ENCODE results near the gene VWA5B2.
"Not testable (repeated sequence)": the region's sequence is repeated elsewhere in the genome, so short reads cannot be mapped to it uniquely, and the experiment has no call there.

VWA5B2 gene

DNA sequence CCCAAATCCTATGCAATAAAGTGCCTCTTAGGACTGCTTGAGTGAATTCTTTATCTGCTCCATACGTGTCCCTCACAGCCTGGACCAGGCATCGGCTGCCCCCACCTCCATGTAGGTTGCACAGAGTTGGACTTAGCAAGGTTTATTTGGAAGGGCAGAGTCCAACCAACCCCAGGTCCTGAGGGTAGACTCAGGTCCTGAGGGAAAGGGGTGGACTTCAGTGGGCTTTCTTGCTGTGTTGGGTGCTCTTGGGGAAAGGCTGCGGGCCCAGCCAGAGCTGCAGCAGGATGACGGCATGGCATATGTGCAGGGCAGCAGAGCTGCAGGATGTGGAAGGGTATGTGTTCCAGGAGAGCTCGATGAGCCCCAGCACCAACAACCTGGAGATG is 12.9 kb downstream of the VWA5B2 start:
- no peak for DNase-seq (ENCODE audit: low read depth)

GRCh38 chr3:184248454-184249411 is 19.3 kb downstream of the VWA5B2 start, which contains the start of gene ALG3:
Gene ALG3 (minus strand): TSS chr3:184248962. CDS start chr3:184248940, 22 bp downstream.
- peak; percentile 86 for DNase-seq (ENCODE audit: low read depth)

DNA sequence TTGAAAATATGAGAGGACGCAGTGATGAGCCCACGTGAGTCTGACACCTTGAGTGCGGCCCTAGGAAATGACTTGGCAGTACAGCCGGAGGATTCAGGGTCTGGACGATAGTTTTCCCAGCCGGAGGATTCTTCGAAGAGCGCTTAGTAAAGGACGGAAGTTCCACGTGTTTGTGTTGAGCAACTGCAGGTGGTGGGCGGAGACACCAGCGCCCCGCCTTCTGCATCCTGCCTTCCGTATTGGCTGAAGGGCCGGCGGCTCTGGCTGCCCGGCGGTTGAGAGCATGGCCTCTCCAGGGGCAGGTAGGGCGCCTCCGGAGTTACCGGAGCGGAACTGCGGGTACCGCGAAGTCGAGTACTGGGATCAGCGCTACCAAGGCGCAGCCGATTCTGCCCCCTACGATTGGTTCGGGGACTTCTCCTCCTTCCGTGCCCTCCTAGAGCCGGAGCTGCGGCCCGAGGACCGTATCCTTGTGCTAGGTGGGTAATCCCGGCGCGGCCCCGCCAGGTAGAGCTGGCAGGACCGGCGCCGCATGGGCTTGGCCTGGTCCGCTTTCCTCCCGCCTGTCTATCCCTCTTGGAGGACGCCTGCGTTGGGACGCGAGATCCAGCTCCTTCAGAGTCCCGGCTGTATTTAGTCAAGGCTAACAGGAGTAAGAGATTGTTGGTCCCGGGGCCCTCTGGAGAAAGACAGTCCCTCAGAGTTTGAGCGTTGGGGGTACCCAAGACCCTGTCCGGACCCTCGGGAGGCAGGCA is 20.2 kb downstream of the VWA5B2 start, which contains the start of gene EEF1AKMT4:
EEF1AKMT4 (plus strand) TSS at position 261 of the 755 bp plus-strand sequence; CDS start at position 284, 23 bp downstream.
- DNase-seq (ENCODE audit: low read depth): peak; percentile 98

DNA sequence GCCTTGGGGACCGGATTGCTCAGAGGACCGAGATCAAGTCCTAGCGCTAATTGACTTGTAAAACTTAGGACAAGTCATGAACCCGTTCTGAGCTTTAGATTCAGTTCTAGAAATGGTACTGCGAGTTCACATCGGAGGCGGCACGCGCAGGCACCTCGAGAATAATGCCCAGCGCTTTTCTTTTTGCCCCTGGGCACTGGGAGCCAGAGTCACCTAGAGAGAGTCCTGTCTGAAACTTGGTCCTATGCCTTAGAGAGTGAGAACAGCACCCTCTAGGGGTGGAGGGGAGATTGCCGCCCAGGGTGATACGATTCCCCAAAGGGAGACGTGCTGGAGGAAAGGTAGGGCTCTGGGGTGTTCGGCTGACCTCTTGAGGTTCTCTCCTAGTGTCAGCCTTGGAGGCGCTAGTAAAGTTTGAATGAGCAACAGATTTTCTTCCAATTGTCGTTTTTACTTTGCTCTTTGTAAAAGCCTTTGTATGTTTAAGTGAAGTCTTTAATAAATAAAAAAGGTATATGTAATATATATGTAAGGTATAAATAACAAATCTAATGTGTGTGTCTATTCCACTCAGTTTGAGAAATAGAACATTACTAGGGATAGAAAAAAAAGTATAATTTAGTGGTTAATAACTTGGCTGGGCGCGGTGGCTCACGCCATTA is 20.9 kb downstream of the VWA5B2 start:
- DNase-seq (ENCODE audit: low read depth): peak; percentile 78

- no peak for DNase-seq (ENCODE audit: low read depth)
These were observed 26.1 kb downstream of the VWA5B2 start for GRCh38 chr3:184255291-184256039.

DNA sequence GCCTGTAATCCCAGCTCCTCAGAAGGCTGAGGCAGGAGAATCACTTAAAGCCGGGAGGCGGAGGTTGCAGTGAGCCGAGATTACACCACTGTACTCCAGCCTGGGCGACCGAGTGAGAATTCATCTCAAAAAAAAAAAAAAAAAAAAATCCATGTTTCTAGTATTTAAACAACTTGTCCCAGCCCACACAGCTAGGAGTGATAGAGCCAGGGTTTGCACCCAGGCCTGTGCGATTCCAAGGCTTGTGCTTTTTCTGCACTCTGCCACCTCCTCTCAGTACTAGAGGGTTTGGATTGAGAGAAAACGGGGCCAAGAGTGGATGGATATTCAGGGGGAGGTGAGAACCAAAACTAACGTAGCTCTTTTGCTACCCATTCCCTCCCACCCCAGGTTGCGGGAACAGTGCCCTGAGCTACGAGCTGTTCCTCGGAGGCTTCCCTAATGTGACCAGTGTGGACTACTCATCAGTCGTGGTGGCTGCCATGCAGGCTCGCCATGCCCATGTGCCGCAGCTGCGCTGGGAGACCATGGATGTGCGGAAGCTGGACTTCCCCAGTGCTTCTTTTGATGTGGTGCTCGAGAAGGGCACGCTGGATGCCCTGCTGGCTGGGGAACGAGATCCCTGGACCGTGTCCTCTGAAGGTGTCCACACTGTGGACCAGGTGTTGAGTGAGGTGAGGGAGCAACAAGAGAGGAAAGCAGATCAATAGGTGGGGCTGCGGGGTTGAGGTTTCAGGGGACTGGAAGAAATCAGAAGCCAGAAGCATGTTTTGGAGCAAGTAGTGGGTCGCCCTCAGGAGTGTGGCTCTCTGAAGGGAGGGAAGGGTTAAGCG is 27.9 kb downstream of the VWA5B2 start:
- no peak for DNase-seq (ENCODE audit: low read depth)

- no peak for DNase-seq (ENCODE audit: low read depth)
These were observed 29.5 kb downstream of the VWA5B2 start for GRCh38 chr3:184258926-184259325.

GRCh38 chr3:184259396-184259877 is 30.1 kb downstream of the VWA5B2 start:
- no peak for DNase-seq (ENCODE audit: low read depth)

DNA sequence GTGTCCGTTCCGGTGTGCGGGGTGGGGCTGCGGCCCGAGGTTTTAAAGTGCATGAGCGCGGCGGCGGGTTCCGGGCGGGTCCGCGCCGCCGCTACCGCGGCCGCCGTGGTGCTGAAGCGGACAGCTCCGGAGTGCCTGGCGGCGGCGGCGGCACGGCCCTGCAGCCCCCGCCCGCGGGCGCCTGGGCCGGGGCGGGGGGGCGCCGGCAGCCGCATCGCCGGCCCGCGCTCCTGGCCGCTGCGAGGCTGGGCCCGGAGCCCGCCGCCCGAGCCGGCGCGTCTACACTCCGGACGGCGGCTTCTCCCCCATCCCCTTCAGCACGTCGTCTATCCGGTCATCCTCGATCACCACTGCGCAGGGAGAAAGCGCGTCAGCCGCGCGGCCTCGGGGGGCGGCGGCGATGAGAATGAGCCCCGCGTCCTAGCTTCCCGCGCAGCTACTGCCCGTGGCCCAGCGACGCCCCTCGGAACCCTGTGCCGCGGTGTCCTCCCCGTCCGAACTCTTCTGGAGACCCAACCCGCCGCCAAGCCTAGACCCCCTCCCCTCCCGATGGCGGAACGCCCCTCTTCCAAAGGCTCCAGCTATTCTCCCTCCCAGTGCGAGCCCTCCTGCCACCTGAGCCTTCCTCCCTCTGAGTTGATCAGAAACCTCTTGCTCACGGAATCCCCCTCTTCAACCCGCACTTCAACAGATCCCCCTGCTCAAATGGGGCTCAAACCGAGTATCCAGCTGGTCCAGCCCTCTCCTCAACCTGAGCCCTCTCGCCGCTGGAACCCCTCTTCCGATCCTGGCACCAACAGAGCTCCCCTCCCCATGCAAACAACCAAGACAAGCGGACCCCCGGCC is 30.7 kb downstream of the VWA5B2 start:
- no peak for DNase-seq (ENCODE audit: low read depth)

DNA sequence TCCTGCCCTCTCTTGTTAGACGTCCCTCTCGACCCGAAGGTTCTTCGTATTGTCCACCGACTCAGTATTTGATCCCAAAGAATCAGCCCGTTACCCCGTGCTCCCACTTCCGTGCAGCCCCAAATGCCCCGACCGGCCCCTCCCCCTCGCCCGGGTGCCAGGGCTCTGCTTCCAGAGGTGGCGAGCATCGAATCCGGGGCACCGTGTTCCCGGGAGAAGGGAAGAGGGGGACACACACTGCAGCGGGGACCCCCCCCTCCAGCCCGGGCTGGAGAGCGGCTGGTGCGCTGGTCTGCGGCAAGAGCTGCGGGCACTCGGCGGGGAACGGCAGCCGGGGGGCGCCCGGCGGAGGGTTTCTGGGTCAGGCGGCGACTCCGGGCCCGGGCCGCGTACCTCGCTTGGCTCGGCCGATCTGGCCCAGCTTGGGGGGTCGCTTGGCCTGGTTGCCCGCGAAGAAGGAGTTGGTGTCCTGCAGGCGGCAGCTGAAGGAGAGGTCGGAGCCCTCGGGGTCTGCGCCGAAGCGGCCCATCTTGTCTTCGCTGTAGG is 31.4 kb downstream of the VWA5B2 start:
- no peak for DNase-seq (ENCODE audit: low read depth)

DNA sequence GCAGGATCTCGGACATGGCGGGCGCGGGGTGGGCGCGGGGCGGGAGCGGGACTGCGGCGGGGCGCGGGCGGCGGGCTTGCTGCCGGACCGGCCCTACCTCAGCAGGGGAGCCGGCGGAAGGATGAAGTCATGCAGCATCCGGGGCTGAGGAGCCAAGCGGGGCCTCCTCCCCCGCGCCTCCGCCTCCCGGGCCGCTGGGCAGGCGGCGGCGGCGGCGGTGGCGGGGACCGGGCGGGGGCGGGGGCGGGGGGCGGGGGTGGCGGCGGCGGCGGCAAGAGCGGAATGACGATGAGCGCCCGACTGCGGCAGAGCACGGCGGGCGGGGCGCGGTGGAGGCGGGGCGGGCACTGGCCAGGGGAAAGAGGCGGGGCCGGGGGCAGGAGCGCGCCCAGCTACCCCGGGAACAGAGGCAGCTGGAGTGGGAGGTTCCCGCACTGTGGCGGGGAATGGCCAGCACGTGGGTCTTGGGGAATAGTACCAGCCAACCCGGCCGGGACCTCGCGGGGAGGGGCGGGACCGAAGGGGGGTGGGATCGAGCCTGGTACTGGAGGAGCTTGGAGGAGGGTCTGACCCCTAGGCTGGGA is 32.0 kb downstream of the VWA5B2 start, which contains the start of gene CAMK2N2:
CAMK2N2 (minus strand) TSS at position 284 of the 584 bp plus-strand sequence; CDS start at position 16, 268 bp downstream.
- DNase-seq (ENCODE audit: low read depth): peak; percentile 73

DNA sequence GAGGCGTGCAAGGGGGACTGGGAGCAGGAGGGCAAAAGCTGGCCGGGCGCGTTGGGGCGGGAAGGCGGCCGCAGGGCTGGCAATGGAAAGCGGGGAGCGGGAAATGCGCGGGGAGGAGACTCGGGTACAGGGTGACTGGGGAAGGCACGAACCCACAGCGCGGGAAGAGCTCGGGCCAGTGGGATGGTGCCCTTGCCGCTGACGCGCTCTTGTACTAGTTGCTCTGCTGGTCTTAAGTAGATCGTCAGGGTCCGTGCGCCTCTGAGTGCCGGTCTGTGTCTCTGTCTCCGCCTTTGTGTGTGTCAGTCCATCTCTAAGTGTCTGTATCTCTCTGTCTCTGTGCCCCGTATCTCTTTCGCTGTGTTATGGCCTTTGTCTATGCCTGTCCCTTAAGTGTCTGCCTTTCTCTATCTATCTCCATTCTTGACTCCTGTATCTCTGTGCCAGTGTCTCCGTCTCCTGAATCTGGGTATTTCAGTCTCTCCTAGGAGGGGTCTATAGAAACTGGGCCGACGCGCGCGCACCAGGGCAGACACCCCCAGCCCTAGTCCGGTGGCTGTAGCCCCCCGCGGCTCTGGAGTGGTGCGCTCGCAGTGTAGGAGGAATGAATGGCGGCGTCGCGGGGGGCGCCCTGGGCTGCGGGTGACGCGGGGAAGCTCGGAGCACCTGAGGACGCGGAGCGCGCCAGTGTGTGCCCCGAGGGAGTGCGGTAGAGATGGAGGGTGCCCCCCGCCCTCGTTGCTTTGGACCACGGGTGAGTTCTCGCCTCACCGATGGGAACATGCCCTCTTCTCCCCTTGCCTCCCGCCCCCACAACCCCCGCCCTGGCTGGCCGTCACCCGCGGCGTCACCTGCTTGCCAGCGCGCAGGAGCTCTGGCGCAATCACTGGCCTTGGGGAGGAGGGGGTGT is 32.7 kb downstream of the VWA5B2 start:
- peak; percentile 44 for DNase-seq (ENCODE audit: low read depth)

- no peak for DNase-seq (ENCODE audit: low read depth)
These were observed 33.4 kb downstream of the VWA5B2 start for GRCh38 chr3:184262764-184263179.

GRCh38 chr3:184267249-184267648 is 37.9 kb downstream of the VWA5B2 start:
- DNase-seq (ENCODE audit: low read depth): not testable (repeated sequence)

GRCh38 chr3:184272269-184272668 is 42.9 kb downstream of the VWA5B2 start:
- DNase-seq (ENCODE audit: low read depth): no peak

GRCh38 chr3:184275381-184275701 is 46.0 kb downstream of the VWA5B2 start:
- no peak for DNase-seq (ENCODE audit: low read depth)
